Measurements from ENCODE around the gene GNAS.
"Not testable (repeated sequence)": the region's sequence is repeated elsewhere in the genome, so short reads cannot be mapped to it uniquely, and the experiment has no call there.

GNAS gene

GRCh38 chr20:58852543-58853271 lies at the start of gene GNAS:
Gene GNAS (plus strand): TSS chr20:58852716.
- peaks cover 35% of the 10 kb centered on the region for H3K4me1 Mint-ChIP-seq
- H3K9me3 Mint-ChIP-seq: no peaks in the 10 kb centered on the region
- H3K27ac Mint-ChIP-seq: peak within 1 kb of the TSS; percentile 43
- H3K4me3 Mint-ChIP-seq: peak within 1 kb of the TSS; percentile 87
- H3K36me3 Mint-ChIP-seq: no peaks in the 10 kb centered on the region
- peaks cover 78% of the 10 kb centered on the region for H3K27me3 Mint-ChIP-seq
- ATAC-seq: no peak

GRCh38 chr20:58803533-58803932 lies 49.0 kb upstream of the GNAS start:
- Mint-ChIP-seq H3K36me3 (no peaks in the 10 kb centered on the region), H3K9me3 (no peaks in the 10 kb centered on the region), H3K27me3 (peaks cover 41% of the 10 kb centered on the region), H3K4me1 (no peaks in the 10 kb centered on the region), H3K27ac (no peak overlapping the region), H3K4me3 (no peak overlapping the region)
- ATAC-seq: no peak

DNA sequence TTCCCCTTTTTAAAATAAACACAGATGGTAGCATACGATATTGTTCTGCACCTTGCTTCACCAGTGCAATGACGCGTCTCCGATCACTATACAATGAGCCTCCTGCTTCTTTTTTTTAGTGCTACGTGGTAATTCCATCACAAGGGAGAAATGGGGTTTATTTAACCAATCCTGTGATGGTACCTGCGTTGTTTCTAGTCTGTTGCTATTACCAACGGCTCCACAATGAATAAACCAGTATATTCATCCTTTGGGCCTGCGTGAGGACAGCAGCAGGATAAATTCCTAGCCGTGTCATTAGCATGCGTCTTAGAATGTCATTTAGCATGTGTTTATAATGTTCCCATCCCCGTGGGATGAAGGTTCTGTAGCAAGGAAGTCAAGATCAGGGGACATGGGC lies 44.7 kb upstream of the GNAS start:
- ATAC-seq: no peak
- Mint-ChIP-seq H3K4me1 (no peaks in the 10 kb centered on the region), H3K36me3 (no peaks in the 10 kb centered on the region), H3K27me3 (peaks cover 62% of the 10 kb centered on the region), H3K9me3 (peaks cover 2% of the 10 kb centered on the region), H3K27ac (no peak overlapping the region), H3K4me3 (no peak overlapping the region)

DNA sequence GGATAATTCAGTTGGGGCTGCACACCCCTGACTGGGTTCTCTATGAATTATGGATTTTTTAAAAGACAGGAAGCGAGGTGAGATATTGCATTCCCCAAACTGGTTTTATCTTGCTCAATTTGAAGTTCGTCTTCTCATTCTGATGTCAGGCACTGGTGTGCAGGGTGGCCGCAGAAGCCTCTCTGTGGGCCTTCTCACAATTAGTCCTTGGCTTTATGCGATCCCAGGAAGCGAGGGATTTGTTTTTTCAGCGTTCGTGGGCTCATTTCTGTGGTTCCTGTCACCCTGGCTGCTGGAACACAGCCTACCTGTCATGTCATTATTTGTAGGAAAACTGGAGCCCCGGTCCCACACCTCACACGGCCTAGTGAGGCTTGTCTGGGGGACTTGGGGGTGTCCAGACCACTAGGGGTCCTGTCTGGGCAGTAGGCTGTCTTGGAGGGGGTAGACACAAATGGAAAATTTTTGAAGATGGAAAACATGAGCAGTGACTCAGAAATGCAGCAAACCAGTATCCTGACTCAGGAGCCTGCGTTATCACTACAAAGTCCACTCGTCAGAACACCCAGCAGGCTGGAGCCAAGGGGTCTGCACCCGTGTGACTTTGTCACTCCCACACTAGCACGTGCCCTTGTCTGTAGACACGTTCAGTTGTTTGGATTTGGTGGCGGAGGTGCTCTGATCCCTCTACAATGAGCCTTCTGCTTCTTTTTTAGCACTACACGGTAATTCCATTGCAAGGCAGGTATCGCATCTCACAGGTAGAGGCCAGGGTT lies 44.1 kb upstream of the GNAS start:
- no peaks in the 10 kb centered on the region for H3K36me3 Mint-ChIP-seq
- no peaks in the 10 kb centered on the region for H3K4me1 Mint-ChIP-seq
- no peak overlapping the region for H3K27ac Mint-ChIP-seq
- peaks cover 68% of the 10 kb centered on the region for H3K27me3 Mint-ChIP-seq
- peaks cover 2% of the 10 kb centered on the region for H3K9me3 Mint-ChIP-seq
- H3K4me3 Mint-ChIP-seq: no peak overlapping the region
- no peak for ATAC-seq

DNA sequence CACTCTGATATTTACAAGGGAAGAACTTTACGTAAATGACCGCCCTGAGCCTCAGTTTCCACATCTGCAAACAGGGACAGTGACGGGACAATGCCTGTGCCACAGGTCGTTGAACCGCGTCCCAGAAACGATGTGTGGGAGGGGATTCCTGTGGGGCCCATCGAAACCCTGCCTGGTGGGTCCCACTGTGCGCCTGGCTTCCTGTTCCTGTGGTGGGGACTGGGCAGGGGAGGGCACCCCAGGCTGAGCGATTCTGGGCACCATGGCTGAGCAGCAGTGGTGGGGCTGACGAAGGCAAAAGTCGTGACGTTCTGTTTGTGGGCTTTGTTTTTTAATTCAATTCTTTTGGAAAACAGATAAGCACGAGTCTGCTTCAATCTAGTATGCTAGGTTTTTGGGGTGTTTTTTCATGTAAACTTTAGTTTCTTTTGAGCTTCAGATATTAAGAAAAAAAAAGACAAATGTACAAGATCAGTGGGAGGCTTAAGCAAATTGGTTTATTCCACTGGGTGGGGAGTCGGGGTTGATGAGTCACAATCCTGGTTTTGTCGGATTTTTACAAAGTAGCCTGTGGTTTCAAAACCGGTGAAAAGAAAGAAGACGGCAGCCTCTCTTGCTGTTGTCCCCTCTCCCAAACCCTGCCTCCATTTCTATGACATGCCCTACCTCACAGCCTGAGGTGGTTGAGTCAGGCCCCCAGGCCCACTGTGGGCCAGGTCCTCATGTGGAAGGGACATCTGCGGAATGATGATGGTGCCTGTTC lies 42.2 kb upstream of the GNAS start:
- H3K9me3 Mint-ChIP-seq: peaks cover 2% of the 10 kb centered on the region
- H3K4me3 Mint-ChIP-seq: no peak overlapping the region
- H3K27me3 Mint-ChIP-seq: peaks cover 56% of the 10 kb centered on the region
- H3K4me1 Mint-ChIP-seq: no peaks in the 10 kb centered on the region
- no peak overlapping the region for H3K27ac Mint-ChIP-seq
- no peak for ATAC-seq
- no peaks in the 10 kb centered on the region for H3K36me3 Mint-ChIP-seq

- peaks cover 58% of the 10 kb centered on the region for H3K27me3 Mint-ChIP-seq
- no peak overlapping the region for H3K27ac Mint-ChIP-seq
- no peak for ATAC-seq
- no peak overlapping the region for H3K4me3 Mint-ChIP-seq
- H3K36me3 Mint-ChIP-seq: no peaks in the 10 kb centered on the region
- H3K9me3 Mint-ChIP-seq: peaks cover 2% of the 10 kb centered on the region
- H3K4me1 Mint-ChIP-seq: no peaks in the 10 kb centered on the region
Observed at GRCh38 chr20:58810879-58811250, 41.7 kb upstream of the GNAS start.

DNA sequence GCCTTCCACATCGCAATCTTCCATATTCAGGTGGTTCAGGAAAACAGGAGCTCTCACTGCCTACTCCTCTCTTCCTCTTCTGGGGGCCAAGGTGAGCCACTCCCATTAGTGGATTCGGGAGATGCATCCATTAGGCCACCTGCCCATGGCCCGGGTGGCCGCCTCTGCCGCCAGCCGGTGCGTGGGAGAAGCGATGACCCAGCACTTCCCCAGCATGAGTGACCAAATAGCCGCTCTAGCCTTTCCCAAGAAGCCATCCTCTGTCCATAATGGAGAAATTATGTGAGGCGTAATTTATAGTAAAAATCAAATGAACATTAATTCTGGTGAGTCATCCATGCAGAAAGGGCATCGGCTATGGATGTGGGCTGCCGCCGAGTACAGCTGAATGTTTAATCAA lies 41.2 kb upstream of the GNAS start:
- Mint-ChIP-seq H3K4me3 (no peak overlapping the region), H3K4me1 (no peaks in the 10 kb centered on the region), H3K36me3 (no peaks in the 10 kb centered on the region), H3K9me3 (peaks cover 2% of the 10 kb centered on the region), H3K27ac (no peak overlapping the region), H3K27me3 (peaks cover 60% of the 10 kb centered on the region)
- ATAC-seq: no peak

GRCh38 chr20:58813369-58813768 lies 39.1 kb upstream of the GNAS start:
- Mint-ChIP-seq H3K4me3 (no peak overlapping the region), H3K9me3 (peaks cover 2% of the 10 kb centered on the region), H3K4me1 (no peaks in the 10 kb centered on the region), H3K27ac (no peak overlapping the region), H3K27me3 (peaks cover 63% of the 10 kb centered on the region), H3K36me3 (no peaks in the 10 kb centered on the region)
- no peak for ATAC-seq

DNA sequence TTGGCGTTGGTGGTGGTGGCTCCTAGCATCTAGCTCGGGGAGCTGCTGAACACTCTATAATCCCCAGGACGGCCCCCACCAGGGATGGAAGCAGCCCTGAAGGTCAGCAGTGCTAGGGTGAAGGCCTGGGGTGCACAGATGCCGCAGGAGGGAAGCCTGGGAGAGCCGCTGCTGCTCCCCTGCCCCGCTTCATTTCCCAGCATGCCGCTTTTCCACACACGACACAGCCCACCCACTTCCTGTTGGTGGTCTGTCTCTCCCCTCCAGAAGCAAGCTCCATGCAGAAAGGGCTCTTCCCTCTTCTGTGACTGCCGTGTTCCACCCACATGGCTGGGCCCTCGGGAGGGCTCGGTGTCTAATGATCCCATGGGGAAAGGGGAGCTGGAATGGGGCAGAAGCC lies 37.1 kb upstream of the GNAS start:
- Mint-ChIP-seq H3K4me1 (no peaks in the 10 kb centered on the region), H3K4me3 (no peak overlapping the region), H3K27ac (no peak overlapping the region), H3K27me3 (peaks cover 50% of the 10 kb centered on the region), H3K36me3 (peaks cover 6% of the 10 kb centered on the region), H3K9me3 (peaks cover 2% of the 10 kb centered on the region)
- no peak for ATAC-seq

DNA sequence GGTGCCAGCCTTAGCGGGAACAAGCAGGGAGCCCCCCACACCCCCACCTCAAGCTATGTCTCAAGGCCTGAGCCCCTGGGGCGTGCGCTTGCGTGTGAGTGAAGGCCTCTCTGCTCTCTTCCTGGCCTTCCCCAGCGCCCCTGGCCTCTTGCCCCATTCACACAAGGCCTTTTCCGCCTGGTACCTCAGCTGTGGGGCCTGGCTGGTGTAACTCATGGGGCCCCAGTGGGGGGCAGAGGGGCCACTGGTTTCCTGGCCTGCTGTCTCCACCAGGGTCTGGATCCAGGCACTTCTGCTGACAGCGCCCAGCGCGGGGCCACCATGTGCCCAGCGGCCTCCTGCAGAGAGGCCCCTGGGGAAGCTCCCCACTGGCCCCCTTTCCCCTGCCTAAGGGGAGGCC lies 36.5 kb upstream of the GNAS start:
- H3K27ac Mint-ChIP-seq: no peak overlapping the region
- H3K9me3 Mint-ChIP-seq: peaks cover 2% of the 10 kb centered on the region
- H3K4me3 Mint-ChIP-seq: no peak overlapping the region
- H3K27me3 Mint-ChIP-seq: peaks cover 44% of the 10 kb centered on the region
- no peaks in the 10 kb centered on the region for H3K4me1 Mint-ChIP-seq
- H3K36me3 Mint-ChIP-seq: peaks cover 12% of the 10 kb centered on the region
- no peak for ATAC-seq

GRCh38 chr20:58816957-58817651 lies 35.4 kb upstream of the GNAS start:
- ATAC-seq: no peak
- Mint-ChIP-seq H3K36me3 (peaks cover 16% of the 10 kb centered on the region), H3K27me3 (peaks cover 33% of the 10 kb centered on the region), H3K4me1 (no peaks in the 10 kb centered on the region), H3K27ac (no peak overlapping the region), H3K4me3 (no peak overlapping the region), H3K9me3 (peaks cover 3% of the 10 kb centered on the region)

DNA sequence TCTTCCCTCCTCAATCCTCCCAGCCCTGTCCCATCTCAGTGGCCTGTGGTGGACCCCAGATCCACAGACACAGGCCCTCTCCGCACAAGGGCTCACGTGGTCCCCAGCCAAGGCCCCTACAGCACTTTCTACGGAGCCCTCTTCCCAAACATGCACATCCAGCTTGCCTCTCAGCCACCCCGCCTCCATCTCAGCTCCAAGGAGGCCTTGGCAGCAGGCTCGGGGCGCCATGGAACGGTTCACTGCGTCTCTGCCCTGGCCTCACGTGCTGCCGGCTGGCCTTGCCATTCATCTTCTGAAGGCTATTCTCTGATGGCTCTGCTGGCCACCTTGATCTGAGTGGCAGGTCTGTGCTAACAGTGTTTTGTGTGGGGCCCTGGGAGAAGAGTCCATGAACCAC lies 34.8 kb upstream of the GNAS start:
- Mint-ChIP-seq H3K9me3 (peaks cover 3% of the 10 kb centered on the region), H3K27me3 (peaks cover 27% of the 10 kb centered on the region), H3K4me1 (no peaks in the 10 kb centered on the region), H3K27ac (no peak overlapping the region), H3K36me3 (peaks cover 16% of the 10 kb centered on the region), H3K4me3 (no peak overlapping the region)
- ATAC-seq: no peak

DNA sequence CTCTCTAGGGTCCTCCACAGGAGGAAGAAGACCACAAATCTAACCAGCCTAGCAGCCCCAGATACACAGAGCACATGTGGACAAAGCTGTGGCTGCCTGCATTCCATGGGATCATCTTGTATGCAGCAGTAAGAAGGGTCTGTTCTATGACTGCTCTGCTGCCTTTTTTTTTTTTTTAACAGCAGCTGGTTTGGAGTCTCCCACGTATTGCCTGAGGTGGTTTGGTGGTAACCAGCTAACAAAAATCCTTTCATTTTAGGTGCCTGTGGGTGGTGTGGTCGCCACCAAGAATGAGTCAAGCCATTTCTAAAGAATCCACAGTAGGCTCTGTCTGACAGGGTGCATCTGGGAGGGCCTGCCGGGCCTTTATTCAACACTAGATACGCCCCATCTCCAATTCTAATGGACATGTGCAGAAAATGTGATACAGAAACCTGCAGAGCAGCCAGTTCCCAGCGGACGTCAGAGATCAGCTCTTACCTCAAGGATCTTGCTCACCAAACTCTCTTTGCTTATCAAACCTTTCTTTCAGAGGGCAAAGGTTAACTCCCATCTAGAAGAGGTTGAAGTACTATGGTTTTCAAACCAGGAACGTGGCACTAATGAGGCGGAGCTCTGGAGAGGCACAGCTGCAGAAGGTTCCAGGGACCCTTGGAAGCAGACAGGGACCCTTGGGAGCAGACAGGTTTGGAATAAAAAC lies 33.8 kb upstream of the GNAS start:
- Mint-ChIP-seq H3K9me3 (peaks cover 3% of the 10 kb centered on the region), H3K36me3 (peaks cover 16% of the 10 kb centered on the region), H3K4me3 (no peak overlapping the region), H3K27me3 (peaks cover 17% of the 10 kb centered on the region), H3K4me1 (no peaks in the 10 kb centered on the region), H3K27ac (no peak overlapping the region)
- ATAC-seq: peak; percentile 72

DNA sequence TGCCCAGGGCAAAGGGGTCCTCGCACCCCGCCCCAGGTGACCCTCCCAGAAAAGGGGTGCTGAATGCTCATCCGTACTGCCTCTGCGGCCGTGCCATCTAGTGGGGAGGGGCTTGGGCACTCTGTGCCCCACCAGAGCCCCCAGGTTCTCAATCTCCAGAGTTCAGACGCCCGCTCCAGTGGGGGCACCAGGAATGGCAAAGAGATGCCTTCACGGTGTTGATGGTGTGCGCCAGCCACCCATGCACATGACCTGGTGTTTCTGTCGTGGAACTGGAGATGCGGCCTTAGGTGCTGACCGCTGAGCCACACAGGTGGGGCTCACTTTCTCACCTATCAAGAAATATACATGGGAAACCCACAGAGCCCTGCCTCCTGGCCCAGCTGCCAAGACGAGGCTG lies 32.6 kb upstream of the GNAS start:
- H3K36me3 Mint-ChIP-seq: peaks cover 16% of the 10 kb centered on the region
- H3K9me3 Mint-ChIP-seq: peaks cover 3% of the 10 kb centered on the region
- H3K4me3 Mint-ChIP-seq: no peak overlapping the region
- H3K27me3 Mint-ChIP-seq: peaks cover 17% of the 10 kb centered on the region
- no peak for ATAC-seq
- H3K27ac Mint-ChIP-seq: no peak overlapping the region
- H3K4me1 Mint-ChIP-seq: no peaks in the 10 kb centered on the region

DNA sequence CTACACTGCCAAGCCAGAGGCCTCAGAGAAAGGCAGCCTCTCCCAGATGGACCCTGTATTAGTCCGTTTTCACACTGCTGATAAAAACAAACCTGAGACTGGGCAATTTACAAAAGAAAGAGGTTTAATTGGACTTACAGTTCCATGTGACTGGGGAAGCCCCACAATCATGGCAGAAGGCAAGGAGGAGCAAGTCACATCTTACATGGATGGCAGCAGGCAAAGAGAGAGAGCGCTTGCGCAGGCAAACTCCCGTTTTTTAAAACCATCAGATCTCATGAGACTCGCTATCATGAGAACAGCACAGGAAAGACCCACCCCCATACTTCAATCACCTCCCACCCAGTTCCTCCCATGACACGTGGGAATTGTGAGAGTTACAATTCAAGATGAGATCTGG lies 32.0 kb upstream of the GNAS start:
- not testable (repeated sequence) for ATAC-seq, H3K4me1 Mint-ChIP-seq, H3K4me3 Mint-ChIP-seq, H3K9me3 Mint-ChIP-seq, H3K27ac Mint-ChIP-seq
- H3K36me3 Mint-ChIP-seq: peaks cover 16% of the 10 kb centered on the region
- H3K27me3 Mint-ChIP-seq: peaks cover 13% of the 10 kb centered on the region

Data from stimulated activated memory B cell treated with anti-CD40 and anti-IgM and Interleukin-4, amounts not matched to agents 10 μg/mL and 1 μg/mL and 100 μg/mL, for 72 hours (primary cell).